HG03045 (cell line): ENCODE results near the gene ADGRV1.
"Not testable (repeated sequence)": the region's sequence is repeated elsewhere in the genome, so short reads cannot be mapped to it uniquely, and the experiment has no call there.

Experiments
- ATAC-seq: cut with Tn5 transposase; IDR thresholded peaks from one replicate; pipeline ENCODE4 v1.9.1; 2021; ENCODE audit warnings: mild to moderate bottlenecking, moderate library complexity; ENCODE audit not compliant: unreplicated experiment

ADGRV1 gene

GRCh38 chr5:90807496-90807895 is 248.9 kb downstream of the ADGRV1 start:
- no peak for ATAC-seq

- no peak for ATAC-seq
These were observed 250.9 kb downstream of the ADGRV1 start for GRCh38 chr5:90809311-90810056.

DNA sequence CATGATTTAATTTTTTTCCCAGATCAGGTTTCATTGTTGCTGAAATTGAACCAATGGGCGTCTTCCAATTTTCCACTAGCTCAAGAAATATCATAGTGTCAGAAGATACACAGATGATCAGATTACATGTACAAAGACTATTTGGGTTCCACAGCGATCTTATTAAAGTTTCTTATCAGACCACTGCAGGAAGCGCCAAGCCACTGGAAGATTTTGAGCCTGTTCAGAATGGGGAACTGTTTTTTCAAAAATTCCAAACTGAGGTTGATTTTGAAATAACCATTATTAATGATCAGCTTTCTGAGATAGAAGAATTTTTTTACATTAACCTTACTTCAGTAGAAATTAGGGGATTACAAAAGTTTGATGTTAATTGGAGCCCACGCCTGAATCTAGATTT is 251.6 kb downstream of the ADGRV1 start:
- ATAC-seq, result no peak

DNA sequence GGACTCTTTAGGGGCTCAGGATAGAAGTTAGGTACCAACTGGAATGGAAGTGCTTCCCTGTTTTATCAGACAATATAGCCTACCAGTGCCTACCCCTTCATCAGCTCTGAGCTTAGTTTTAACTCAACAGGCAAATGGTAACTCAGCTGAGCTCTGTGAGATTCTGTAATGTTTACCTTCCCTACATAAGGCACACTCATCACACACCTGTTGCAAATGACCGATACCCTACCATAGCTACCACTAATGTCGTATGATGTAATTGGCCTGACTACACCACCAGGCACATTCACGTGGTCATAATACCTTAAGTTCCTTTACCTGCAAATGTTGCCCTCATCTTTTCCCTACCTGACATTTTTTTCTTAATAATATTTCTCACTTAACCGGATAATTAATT is 254.8 kb downstream of the ADGRV1 start:
- ATAC-seq, result no peak

- ATAC-seq, result not testable (repeated sequence)
These were observed 263.5 kb downstream of the ADGRV1 start for GRCh38 chr5:90822062-90822461.

- no peak for ATAC-seq
These were observed 265.8 kb downstream of the ADGRV1 start for GRCh38 chr5:90824436-90824835.

DNA sequence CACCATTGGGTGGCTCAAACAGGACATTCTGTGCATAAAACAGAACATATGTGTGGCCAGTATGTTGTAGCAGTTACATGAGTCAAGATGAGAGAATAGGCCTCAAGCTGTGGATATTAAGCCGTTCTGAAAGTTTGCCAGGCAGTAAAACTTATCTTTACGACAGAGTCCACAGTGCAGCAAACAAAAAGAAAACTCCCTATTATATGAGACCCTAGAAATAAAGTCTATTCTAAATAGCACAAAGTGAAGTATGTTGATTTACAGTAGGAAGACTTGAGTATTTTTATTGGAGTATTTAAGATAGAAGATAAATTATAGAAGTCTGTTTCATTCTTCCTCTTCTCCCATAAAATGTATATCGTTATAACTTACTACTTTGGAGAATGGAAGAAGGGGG is 271.5 kb downstream of the ADGRV1 start:
- ATAC-seq, result no peak

DNA sequence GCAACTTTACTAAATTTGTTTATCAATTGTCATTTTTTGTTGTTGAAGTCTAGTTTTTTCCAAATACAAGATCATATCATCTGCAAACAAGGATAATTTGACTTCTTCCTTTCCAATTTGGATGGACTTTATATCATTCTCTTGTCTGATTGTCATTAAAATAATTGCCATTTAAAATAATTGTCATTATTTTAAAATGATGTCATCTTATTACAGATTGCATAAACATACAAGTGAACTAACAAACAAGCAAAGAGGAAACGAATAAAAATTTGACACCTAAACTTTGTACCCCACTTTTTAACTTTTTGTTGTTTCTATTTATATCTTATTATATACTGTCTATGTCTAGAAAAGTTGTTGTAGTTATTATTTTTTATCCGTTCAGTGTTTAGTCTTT is 275.2 kb downstream of the ADGRV1 start:
- no peak for ATAC-seq

DNA sequence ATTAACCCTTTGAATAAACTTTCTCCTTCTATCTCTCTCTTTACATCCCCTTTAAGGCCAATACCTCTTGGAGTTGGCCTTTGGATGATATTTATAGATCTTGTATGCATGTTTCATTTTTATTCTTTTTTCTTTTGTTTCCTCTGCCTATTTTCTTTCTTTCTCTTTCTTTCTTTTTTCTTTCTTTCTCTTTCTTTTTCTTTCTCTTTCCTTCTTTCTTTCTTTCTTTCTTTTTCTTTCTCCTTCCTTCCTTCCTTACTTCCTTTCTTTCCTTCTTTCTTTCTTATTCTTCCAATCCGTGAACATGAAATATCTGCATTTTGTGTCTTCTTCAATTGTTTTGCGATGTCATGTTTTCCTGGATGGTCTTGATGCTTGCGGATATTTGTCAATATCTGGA is 276.1 kb downstream of the ADGRV1 start:
- no peak for ATAC-seq

DNA sequence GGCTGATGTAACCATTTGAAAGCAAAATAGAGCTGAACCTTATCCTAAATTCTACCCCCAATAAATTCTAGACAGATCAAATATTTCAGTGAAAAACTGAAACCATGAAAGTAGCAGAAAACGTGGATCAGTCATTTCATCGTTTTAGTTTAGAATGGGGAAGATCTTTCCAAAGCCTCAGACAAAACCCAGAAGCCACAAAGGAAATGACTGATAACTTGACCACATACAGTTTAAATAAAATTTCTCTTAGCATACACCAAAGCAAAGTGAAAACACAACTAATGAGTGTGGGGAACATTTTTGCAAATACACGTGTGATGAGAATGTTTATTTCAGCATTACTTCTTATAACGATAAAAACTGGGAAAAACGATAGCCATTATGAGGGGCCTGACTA is 284.8 kb downstream of the ADGRV1 start:
- ATAC-seq, result no peak

- ATAC-seq, result no peak
These were observed 286.3 kb downstream of the ADGRV1 start for GRCh38 chr5:90844931-90845330.

DNA sequence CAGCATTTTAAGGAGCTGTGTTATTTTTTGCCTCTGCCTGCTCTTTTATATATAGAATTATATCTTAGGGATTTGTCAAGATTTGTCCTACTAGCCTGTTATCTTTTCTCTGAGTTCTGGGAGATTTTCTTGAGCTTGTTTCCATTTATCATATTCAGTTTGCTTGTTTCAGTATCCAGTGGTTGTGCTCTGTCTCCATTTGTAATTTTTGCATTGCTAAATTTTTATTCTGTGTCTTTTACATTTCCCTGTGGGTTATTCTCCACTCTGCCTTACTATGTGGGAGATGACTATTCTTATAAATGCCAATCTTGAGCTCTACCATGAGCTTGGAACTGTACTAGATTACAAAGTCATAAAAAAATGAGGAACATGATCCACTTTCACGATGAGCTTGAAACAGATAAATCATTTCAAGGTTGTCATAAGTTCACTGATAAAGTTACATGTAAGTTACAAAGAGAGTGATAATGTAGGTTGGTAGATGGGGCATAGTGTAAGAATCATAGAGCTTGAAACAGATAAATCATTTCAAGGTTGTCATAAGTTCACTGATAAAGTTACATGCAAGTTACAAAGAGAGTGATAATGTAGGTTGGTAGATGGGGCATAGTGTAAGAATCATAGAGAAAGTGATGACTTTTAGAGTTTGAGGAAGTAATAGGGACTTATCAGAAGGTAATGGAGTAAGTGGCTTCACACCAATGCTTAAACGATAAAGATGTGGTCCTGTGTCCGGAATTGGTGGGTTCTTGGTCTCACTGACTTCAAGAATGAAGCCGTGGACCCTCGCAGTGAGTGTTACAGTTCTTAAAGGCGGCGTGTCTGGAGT is 287.3 kb downstream of the ADGRV1 start:
- ATAC-seq, result no peak

GRCh38 chr5:90847606-90848005 is 289.0 kb downstream of the ADGRV1 start:
- not testable (repeated sequence) for ATAC-seq

DNA sequence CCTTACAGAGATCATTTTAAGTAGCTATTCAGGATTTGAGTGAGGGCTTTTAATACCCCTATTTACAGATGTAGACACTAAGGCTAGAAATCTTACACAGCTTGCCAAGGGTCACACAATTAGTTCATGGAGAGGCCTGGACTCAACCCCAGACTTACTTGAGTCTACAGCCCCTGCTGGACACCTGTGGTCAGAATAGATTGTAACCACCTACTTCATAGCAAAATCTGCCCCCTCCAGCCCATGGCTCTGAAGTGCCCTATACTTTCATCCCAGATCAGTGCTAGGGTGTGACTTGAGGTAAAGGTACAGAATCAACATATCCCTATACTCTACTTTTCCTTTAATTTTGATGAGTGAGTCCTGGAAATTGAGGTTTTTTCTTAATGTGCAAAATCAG is 291.3 kb downstream of the ADGRV1 start:
- ATAC-seq, result no peak

GRCh38 chr5:90852531-90852930 is 293.9 kb downstream of the ADGRV1 start:
- ATAC-seq, result no peak

- no peak for ATAC-seq
These were observed 295.2 kb downstream of the ADGRV1 start for GRCh38 chr5:90853750-90854149.

DNA sequence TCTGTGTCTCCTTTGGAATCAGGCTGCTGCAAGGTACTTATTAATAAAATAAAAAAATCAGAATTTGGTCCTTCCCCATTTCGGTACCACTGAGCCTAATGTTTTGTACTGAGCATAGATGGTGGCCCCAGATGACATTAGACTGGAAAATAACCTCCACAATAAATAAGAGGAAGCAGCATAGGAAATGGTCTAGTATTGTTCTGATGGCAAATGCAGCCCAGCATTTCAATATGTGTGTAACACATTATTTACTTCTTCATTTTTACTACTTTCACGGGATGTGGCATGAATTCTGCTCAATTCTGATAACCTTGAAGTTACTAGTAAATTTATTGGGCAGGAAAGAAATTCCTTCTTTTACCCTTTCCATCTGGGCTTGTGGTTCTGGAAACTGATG is 295.6 kb downstream of the ADGRV1 start:
- no peak for ATAC-seq

DNA sequence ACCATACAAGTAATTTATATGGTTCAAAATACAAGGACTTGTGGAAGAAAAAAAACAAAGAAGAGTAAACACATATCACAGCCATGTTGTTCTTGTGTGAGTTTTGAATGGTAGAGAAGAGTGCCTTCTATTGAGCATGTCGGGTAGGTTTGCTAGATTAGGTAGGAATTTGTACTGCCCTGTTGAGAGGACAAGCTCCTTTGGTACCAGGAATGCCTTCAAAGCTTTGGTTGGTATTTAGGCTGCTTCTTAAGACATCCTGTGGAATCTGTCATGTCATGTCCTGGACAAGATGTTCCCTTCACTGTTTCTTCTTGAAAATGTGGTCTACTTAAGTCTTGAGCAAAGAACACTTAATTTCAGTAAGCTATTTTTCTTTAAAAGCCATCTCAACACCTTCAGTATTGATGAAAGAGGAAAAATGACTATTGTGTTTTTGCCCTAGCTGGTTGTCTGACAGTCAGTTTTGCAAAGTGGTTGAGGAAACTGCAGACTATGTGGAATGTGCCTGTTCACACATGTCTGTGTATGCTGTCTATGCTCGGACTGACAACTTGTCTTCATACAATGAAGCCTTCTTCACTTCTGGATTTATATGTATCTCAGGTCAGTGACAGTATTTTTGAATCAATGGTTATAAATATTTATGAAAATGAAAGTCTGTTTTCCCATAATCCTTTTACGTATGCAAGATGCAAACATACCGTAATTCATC is 296.9 kb downstream of the ADGRV1 start:
- no peak for ATAC-seq

DNA sequence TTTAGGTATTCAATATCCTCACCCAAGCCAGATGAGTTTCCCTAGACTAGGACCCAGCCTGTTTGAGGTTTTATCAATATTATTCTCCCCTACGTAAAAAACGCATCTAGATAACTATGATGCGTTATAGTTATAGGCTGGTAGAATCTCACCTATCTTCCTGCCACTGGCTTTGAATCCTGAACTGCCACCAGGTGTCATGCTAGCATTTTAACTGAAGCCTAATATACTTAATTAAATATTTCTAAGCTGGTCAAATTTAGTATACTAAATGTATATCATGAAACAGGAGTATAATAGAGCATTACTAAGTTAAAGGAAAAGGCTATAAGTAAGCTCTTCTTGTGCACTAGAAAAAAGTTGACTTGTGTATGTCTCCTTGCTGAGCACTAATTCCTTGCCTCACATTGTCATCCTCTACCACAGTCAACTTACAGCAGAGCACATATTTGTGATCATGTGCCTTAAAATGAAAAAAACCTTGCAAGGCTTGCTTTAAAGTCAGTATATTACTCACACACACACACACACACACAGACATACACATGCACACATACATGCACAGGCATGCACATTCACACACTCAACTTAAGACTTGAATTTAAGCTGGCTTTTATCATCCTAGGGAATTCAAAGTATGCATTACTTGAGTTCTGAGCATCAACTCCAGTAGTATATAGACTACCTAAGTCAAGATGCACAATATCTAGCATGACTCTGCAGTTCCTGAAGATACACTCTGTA is 303.4 kb downstream of the ADGRV1 start:
- ATAC-seq, result no peak

GRCh38 chr5:90865180-90865579 is 306.6 kb downstream of the ADGRV1 start:
- ATAC-seq, result no peak

DNA sequence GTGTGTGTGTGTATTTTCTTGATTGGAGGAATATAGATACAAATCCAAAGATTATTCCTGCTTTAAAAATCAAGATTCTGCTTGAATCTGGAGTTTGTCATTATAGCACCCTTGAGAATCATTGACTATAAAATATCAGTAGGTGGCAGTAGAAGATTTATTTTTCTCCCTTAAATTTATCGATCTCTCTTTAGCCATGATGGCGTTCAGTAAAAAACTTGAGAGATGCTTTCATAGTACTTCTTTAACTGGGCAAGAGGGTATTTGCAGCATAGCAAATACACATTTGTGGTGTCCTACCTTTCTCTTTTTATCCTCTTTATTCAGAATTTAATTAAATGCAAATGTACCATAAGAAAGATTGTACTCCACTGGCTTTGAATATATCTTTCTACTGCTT is 307.7 kb downstream of the ADGRV1 start:
- no peak for ATAC-seq
